ENCODE results near the gene FAM222A.

Gene FAM222A

GRCh38 chr12:109763201-109763841, 49.7 kb downstream of the FAM222A start:
- no peak for ATAC-seq
- no peak for TF ChIP-seq ZC3H10 (CRISPR knock-in tag; IDR thresholded peaks at IDR 0.05)
- TF ChIP-seq RARB (CRISPR knock-in tag; IDR thresholded peaks at IDR 0.05): no peak
- no peak for TF ChIP-seq ZFP3 (CRISPR knock-in tag; IDR thresholded peaks at IDR 0.05)
- no peak for TF ChIP-seq ARNTL (CRISPR knock-in tag; IDR thresholded peaks at IDR 0.05; ENCODE audit: borderline replicate concordance, low read depth)
- TF ChIP-seq ZNF8 (CRISPR knock-in tag; IDR thresholded peaks at IDR 0.05): no peak
- no peak for TF ChIP-seq CREB5 (CRISPR knock-in tag; IDR thresholded peaks at IDR 0.05; ENCODE audit: low read depth)
- TF ChIP-seq ZNF565 (CRISPR knock-in tag; conservative IDR thresholded peaks at IDR 0.05; ENCODE audit: low read depth): no peak
- TF ChIP-seq CSRNP3 (CRISPR knock-in tag; IDR thresholded peaks at IDR 0.05): no peak
- TF ChIP-seq TSHZ2 (CRISPR knock-in tag; IDR thresholded peaks at IDR 0.05): no peak
- no peak for TF ChIP-seq PATZ1 (CRISPR knock-in tag; IDR thresholded peaks at IDR 0.05; ENCODE audit: borderline replicate concordance)
- TF ChIP-seq OSR1 (CRISPR knock-in tag; IDR thresholded peaks at IDR 0.05): no peak
- TF ChIP-seq PPARA (CRISPR knock-in tag; IDR thresholded peaks at IDR 0.05; ENCODE audit: borderline replicate concordance): no peak
- no peak for TF ChIP-seq CSDC2 (CRISPR knock-in tag; IDR thresholded peaks at IDR 0.05)
- no peak for TF ChIP-seq TCF4 (CRISPR knock-in tag; IDR thresholded peaks at IDR 0.05; ENCODE audit: borderline replicate concordance)
- no peak for TF ChIP-seq ESRRG (CRISPR knock-in tag; IDR thresholded peaks at IDR 0.05)
- no peak for TF ChIP-seq ZNF70 (CRISPR knock-in tag; IDR thresholded peaks at IDR 0.05)
- TF ChIP-seq ZFP30 (CRISPR knock-in tag; IDR thresholded peaks at IDR 0.05): no peak
- TF ChIP-seq SNAI2 (CRISPR knock-in tag; IDR thresholded peaks at IDR 0.05): no peak
- no peak for TF ChIP-seq POU6F1 (CRISPR knock-in tag; IDR thresholded peaks at IDR 0.05; ENCODE audit: borderline replicate concordance, low read depth)

GRCh38 chr12:109764123-109764522, 50.5 kb downstream of the FAM222A start:
- 0 out of 3 replicates have a peak, but pooled peaks have one; percentile 25 for ATAC-seq
- TF ChIP-seq BACH2 (CRISPR knock-in tag; IDR thresholded peaks at IDR 0.05; ENCODE audit: borderline replicate concordance): no peak
- no peak for TF ChIP-seq SNAI2 (CRISPR knock-in tag; IDR thresholded peaks at IDR 0.05)
- no peak for TF ChIP-seq PATZ1 (CRISPR knock-in tag; IDR thresholded peaks at IDR 0.05; ENCODE audit: borderline replicate concordance)
- TF ChIP-seq GLIS3 (CRISPR knock-in tag; IDR thresholded peaks at IDR 0.05): no peak

Data from SK-N-SH treated with all-trans-retinoic acid at 6 μM for 48 hours (cell line).